Type B pancreatic cell (in vitro differentiated cells): Measurements from ENCODE around the gene KCNAB3. TPM values are rescaled to one million over a fixed set of nuclear protein-coding genes. Genes with fewer than 3 reads are reported as not detected.

Experiments
- DNase-seq: peaks from one replicate; pipeline ENCODE4 v3.0.0; 2021; ENCODE audit warnings: mixed read lengths; ENCODE audit not compliant: unreplicated experiment; ENCODE audit errors: extremely low spot score
- H3K27ac Mint-ChIP-seq: 2 replicates; pipeline ENCODE4 v1.8.0; 2021; ENCODE audit warnings: mild to moderate bottlenecking, mixed read lengths
- H3K27me3 Mint-ChIP-seq: 2 replicates; pipeline ENCODE4 v1.8.0; 2021; ENCODE audit warnings: mixed read lengths
- H3K36me3 Mint-ChIP-seq: 2 replicates; pipeline ENCODE4 v1.8.0; 2021; ENCODE audit warnings: mixed read lengths
- H3K4me1 Mint-ChIP-seq: one replicate; pipeline ENCODE4 v1.8.0; 2021; ENCODE audit warnings: mixed read lengths; ENCODE audit not compliant: unreplicated experiment
- H3K4me3 Mint-ChIP-seq: 2 replicates; pipeline ENCODE4 v1.8.0; 2021; ENCODE audit warnings: mild to moderate bottlenecking, mixed read lengths
- H3K9me3 Mint-ChIP-seq: 2 replicates; pipeline ENCODE4 v1.8.0; 2021; ENCODE audit warnings: mixed read lengths
- total RNA-seq: library from RNA; stranded (reverse); gene quantifications from 2 replicates; pipeline ENCODE4 v1.2.1, GENCODE V29; 2021; ENCODE audit warnings: low replicate concordance
- TF ChIP-seq, protein P1 (sequence below): fragments of 200-600 bp; sonication (generic); conservative IDR thresholded peaks from 2 replicates; pipeline ENCODE4 v1.5.0; 2021; ENCODE audit warnings: antibody characterized with exemption, mild to moderate bottlenecking

The KCNAB3 gene
- total RNA-seq, 1 donor from 2014 or later = 9.9 TPM

DNA sequence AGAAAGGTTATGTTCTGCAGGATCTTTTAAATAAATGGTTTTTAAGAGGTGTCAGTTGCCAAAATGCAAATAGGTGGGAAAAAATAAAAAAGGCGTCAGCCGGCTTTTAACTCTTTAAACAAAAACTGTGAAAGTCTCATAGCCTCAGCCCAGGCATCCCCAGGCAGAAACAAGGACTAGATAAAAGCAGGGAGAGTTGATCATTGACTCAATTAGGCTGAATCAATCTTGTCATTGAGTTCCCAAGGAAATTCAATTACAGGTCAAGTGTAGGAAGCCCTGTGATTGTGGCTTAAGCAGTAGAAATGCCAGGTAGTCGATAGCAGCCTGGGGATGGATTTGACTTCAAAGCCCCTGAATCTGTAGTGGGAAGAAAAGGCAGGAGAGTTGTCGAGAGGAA is 42.0 kb upstream of the KCNAB3 start:
- Mint-ChIP-seq H3K27ac (no peak overlapping the region), H3K4me1 (no peaks in the 10 kb centered on the region), H3K36me3 (no peaks in the 10 kb centered on the region), H3K4me3 (no peak overlapping the region), H3K9me3 (peaks cover 9% of the 10 kb centered on the region), H3K27me3 (peaks cover 23% of the 10 kb centered on the region)
- TF ChIP-seq, protein P1, sequence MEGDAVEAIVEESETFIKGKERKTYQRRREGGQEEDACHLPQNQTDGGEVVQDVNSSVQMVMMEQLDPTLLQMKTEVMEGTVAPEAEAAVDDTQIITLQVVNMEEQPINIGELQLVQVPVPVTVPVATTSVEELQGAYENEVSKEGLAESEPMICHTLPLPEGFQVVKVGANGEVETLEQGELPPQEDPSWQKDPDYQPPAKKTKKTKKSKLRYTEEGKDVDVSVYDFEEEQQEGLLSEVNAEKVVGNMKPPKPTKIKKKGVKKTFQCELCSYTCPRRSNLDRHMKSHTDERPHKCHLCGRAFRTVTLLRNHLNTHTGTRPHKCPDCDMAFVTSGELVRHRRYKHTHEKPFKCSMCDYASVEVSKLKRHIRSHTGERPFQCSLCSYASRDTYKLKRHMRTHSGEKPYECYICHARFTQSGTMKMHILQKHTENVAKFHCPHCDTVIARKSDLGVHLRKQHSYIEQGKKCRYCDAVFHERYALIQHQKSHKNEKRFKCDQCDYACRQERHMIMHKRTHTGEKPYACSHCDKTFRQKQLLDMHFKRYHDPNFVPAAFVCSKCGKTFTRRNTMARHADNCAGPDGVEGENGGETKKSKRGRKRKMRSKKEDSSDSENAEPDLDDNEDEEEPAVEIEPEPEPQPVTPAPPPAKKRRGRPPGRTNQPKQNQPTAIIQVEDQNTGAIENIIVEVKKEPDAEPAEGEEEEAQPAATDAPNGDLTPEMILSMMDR = no peak
- no peak for DNase-seq

DNA sequence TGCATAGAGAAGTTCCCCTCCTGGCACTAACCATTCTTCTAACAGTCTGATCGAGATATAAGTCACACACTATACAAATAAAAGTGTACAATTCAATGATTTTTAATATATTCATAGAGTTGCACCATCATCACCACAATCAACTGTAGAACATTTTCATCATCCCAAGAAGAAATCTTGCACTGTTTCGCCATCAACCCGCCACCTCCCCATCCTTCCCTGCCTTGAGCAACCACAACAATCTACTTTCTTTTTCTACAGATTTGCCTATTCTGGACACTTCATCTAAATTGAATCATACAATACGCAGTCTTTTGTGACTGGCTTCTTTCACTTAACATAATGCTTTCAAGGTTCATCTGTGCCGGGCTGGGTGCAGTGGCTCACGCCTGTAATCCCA is 39.8 kb upstream of the KCNAB3 start:
- H3K27me3 Mint-ChIP-seq = peaks cover 20% of the 10 kb centered on the region
- TF ChIP-seq, protein P1 = no peak
- no peaks in the 10 kb centered on the region for H3K36me3 Mint-ChIP-seq

DNA sequence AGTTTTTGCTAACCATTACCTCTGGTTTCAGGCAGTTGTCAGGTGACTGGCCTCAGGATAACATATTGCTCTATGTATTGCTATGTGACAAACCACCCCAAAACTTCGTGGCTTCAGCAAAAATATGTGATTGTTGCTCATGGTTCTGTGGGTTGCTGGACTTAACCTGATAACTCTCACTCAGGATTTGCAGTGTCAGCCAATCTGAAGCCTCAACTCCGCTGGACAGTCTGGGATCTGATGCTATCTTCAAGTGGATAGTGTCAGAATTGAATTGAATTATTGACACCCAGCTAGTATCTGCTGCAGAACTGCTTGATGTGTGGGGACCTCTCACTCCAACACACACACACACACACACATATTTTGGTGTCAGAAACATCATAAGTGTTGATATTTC is 38.1 kb upstream of the KCNAB3 start:
- Mint-ChIP-seq H3K9me3 (no peaks in the 10 kb centered on the region), H3K36me3 (no peaks in the 10 kb centered on the region)

More for the DNA sequence above, 39.8 kb upstream of the KCNAB3 start:
- H3K9me3 Mint-ChIP-seq = peaks cover 2% of the 10 kb centered on the region
- DNase-seq = no peak
- H3K27ac Mint-ChIP-seq = no peak overlapping the region
- no peaks in the 10 kb centered on the region for H3K4me1 Mint-ChIP-seq
- H3K4me3 Mint-ChIP-seq = no peak overlapping the region

DNA sequence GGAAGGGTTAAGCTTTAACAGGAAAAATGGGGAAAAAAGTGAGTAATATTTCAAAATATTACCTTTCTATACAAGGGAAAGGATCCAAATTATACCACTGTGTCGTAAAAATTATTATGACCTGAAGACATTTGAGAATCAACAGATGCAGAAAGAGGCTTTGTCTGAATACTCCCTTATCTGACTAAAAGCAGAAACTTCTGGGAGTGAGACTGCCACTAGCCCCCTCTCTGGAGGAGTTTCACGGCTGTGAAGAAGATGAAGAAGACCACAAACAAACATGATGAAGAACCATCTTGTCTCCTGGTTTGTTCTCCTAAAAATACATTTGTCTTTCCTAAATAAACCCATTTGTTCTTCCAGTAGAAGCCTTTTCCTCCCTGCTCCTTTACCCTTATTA is 31.8 kb upstream of the KCNAB3 start:
- no peaks in the 10 kb centered on the region for H3K36me3 Mint-ChIP-seq
- DNase-seq = no peak
- no peak overlapping the region for H3K4me3 Mint-ChIP-seq
- TF ChIP-seq, protein P1 = no peak
- no peak overlapping the region for H3K27ac Mint-ChIP-seq
- H3K4me1 Mint-ChIP-seq = no peaks in the 10 kb centered on the region
- no peaks in the 10 kb centered on the region for H3K9me3 Mint-ChIP-seq
- peaks cover 15% of the 10 kb centered on the region for H3K27me3 Mint-ChIP-seq

More for the DNA sequence above, 38.1 kb upstream of the KCNAB3 start:
- Mint-ChIP-seq H3K4me3 (no peak overlapping the region), H3K27ac (no peak overlapping the region), H3K27me3 (peaks cover 19% of the 10 kb centered on the region), H3K4me1 (no peaks in the 10 kb centered on the region)
- TF ChIP-seq, protein P1 = no peak
- DNase-seq = no peak

DNA sequence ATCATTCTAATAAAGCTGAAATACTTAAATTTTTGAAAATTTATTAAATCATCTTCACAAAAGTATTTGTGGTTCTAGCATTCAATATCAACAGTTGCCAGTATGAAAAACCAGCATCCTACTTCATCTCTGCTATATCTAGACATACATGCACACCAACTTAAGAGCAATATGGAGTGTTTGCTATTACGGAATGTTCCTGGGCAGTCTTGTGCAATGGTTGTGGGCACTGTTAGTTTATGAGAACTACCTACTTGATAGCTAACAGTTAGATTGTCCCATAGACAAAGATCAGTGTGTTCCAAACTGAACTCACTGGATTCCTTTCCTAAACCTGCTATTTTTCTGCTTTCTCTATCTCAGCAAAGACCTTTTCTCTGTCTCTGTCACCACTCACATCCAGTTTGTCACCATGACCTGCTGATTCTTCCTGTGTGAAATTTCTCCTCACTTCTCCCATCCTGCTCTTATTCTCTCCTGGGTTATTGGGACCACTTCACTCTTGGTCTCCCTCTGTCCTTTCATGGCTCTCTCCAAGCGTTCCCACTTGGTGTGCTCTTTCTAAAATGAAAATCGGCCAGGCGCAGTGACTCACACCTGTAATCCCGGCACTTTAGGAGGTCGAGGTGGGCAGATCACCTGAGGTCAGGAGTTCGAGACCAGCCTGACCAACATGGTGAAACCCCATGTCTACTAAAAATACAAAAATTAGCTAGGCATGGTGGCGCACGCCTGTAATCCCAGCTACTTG is 30.0 kb upstream of the KCNAB3 start:
- H3K4me1 Mint-ChIP-seq = no peaks in the 10 kb centered on the region
- peaks cover 15% of the 10 kb centered on the region for H3K27me3 Mint-ChIP-seq
- no peak for DNase-seq
- no peaks in the 10 kb centered on the region for H3K36me3 Mint-ChIP-seq
- H3K27ac Mint-ChIP-seq = no peak overlapping the region
- no peaks in the 10 kb centered on the region for H3K9me3 Mint-ChIP-seq
- TF ChIP-seq, protein P1 = no peak
- no peak overlapping the region for H3K4me3 Mint-ChIP-seq
